ENCODE data around the gene RTP5.

Gene RTP5

DNA sequence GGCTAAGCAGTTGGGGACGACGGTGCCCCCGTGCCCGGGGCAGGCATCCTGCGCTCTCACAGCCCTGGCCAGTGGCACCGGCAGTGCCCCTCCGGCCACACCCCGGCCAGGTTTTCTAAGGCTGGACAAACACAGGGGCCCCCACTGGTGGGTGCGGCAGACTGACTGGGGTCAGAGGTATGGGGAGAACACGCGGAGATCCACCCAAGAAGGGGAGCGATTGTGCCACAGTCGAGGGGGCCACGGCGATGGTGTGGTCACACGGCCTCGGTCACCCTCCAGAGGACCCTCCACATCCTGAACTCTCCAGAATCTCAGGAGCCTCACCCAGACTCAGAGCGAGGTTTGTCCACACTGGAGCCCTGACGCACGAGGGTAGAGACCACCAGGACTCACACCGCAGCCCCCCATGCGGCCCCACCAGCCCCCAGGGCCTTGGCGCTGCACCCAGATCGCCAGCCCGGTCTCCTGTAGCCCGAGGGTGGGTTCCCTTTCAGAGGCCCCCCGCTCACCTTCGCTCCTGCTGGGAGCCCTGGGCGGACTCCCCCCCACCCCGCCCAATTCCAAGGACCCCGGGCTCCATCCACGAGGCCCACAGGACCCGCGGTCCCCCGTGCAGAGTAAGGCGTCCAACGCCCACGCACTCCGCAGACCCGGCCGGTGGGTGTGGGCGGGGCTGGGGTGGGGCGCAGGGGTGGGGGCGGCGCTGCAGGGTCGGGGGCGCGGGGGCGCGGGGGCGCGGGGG, 26.0 kb upstream of the RTP5 start:
- no peak for DNase-seq (ENCODE audit: low read depth)

DNA sequence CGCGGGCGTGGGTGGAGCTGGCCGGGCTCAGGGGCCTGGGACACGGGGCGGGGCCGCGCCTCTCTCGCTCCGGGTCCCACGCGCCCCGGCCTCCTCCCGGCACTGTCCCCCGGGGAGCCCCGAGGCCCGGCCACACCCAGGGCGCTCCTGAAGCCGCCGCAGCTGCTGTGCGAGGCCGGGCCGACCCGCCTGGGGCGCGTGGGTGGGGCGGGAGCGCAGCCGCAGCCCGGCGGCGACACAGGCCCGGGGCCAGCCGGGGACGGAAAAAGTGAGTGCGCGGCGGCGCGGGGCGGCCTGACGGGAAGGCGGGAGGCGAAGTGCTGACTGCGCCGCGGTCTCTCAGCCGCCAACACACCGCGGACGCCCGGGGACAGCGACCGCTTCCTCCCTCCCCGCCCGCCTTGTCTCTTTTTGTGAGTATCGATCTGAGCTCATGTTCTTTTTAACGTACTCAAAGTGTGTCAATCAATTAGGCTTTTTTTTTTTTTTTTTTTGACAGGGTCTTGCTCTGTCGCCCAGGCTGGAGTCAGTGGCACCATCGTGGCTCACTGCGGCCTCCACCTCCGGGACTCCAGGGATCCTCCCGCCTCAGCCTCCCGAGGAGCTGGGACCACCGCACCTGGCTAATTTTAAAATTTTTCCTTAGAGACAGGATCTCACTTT, 25.3 kb upstream of the RTP5 start:
- peak; percentile 82 for DNase-seq (ENCODE audit: low read depth)

DNA sequence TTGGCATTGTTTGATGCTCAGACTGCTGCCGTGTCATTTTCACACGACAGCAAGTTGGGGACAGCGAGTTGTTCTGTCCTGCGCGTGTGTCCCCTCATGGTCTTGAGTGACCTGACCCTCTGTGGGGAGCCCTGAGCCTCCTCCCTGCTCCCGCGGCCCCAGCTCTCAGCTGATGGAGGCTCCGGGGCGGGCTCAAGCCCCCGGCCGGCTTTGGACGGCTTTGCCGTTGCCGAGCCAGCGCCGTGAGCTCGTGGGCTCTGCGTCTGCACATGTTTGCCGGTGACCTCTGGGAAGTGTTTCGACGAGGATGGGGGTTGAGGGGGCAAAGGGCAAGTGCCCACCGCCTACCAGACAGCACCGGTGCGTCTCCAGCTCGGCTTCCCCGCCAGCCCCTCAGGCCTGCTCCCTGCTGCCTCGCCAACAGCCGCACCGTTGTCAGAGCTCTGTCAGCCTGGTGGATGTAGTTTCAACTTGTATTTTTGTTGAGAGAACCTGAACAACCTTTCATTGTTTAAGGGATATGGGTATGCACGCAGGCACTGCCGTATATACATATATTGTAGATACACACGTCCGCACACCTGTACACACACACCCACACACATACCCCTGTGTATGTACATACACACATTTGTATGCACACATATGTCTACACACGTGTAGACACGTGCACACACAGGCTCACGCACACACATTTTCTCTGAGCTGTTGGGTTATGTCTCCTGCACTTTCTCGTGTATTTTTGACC, 24.5 kb upstream of the RTP5 start:
- DNase-seq (ENCODE audit: low read depth) = no peak

DNA sequence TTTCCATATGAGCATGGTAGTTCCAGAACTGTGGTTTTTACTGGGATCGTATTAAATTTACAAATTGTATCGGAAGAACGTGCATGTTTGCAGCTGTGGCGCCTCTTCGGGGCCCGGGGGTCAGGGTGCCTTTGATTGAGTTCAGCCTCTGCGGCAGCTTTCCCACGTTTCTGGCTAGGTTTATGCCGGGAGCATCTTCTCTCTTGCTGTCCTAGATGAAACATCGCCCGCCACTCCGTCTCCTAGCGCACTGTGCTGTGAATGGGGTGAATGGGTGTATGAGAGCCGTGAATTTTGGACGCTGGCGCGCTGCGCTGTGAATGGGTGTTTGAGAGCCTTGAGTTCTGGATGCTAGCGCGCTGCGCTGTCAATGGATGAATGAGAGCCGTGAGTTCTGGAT, 23.1 kb upstream of the RTP5 start:
- no peak for DNase-seq (ENCODE audit: low read depth)

DNA sequence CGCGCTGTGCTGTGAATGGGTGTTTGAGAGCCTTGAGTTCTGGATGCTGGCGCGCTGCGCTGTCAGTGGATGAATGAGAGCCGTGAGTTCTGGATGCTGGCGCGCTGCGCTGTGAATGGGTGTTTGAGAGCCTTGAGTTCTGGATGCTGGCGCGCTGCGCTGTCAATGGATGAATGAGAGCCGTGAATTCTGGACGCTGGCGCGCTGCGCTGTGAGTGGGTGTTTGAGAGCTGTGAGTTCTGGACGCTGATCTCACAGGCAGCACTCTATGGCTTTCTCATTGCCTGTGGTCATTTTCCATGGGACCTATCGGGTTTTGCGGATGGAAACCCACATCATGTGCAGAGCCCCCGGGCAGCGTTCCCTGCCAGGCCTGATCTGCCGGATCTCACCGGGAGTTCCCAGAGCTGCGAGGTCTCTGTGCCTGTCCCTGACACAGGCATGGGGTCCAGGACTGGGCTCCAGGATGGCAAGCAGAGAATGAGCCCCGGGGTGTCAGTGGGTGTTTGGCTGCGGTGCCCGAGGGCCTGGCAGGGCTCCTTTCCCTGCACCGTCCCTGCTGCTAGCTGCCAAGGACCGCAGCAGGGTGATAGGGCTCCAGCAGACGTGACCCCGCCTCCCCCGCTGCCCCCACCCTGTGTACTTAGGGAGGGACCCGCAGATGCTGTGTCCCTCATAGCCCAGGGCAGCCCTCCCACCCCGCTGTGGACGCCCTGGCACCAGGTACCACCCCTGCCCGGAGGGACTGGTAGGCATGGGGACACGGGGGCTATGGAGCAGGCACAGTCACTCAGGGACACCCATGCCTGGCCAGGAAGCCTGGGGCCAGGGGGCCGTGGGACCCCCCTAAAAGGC, 20.5 kb upstream of the RTP5 start:
- DNase-seq (ENCODE audit: low read depth) = no peak

DNA sequence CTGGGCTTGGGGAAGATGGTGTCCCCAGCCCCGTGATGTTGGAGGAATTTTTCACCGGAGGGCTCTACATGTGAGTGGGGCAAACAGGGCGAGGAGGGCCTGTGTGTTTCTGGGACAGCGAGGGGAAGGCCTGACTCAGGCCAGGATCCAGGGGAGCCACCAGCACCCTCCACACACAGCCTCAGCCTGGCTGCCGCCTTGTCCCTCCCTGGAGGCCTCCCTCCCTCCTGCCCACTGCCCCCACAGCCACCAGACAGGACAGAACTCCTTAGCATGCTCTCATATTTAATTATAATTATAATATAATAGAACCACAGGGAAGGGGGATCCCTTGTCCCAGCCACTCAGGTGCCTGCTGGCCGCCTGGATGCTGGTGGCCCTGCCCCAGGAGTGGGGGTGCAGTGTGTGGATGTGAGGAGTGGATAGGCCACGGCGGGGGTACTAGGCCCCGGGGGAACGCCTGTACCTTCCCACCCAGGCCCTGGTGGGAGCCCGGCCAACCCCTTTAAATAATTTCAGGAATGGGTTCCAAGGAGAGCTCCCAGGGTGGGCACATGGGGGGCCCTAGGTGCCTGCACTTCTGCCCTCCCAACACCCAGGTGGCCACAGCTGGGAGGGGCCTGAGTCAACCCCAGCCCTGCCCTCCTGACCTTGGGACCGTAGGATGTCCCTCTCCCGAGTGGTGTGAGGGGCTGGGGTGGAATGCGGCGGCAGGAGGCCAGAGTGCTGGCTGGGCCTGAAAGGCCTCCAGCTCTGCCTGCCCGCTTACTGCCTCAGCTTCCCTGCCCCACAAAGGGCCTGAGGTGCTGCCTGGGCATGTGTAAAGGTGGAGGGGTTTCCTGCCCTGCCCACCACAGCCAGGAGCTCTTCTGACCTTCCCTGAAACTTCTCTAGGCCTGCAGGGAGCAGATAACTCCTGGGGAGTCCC, 19.6 kb upstream of the RTP5 start:
- no peak for DNase-seq (ENCODE audit: low read depth)

DNA sequence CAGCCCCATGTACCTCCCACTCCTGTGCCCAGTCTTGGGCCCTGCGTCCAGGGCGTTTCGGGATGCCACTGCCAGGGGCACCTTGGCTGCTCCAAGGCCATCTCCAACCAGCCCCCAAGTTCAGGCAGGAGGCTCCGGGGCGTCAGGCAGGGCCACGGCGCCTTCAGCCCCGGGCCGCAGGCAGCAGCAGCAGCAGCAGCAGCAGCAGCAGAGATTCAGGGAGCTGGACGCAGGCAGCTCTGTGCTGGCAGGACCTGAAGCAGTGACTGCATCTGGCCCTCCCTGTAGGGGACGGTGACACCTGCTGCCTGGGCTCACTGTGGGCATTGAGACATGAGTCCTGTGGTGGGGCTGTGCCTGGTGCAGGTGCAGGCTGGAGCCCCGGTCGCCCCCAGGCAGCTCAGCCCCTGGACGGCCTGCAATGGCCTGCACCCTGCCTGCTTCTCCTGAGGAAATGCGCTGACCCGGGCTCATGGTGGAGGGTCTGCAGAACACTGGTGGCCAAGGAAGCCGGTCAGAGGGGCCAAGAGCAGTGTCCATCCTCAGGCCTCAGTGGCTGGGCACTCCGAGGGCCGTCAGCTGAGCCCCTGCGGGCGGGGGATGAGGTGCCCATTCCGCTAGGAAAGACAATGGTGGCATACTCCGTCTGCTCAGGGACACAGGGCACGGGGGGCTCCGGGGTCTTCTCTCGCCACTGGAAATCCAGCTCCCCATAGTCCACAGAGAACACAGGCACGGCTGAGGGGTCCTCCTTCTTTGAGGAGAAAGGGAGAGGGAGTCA, 18.8 kb upstream of the RTP5 start:
- no peak for DNase-seq (ENCODE audit: low read depth)

DNA sequence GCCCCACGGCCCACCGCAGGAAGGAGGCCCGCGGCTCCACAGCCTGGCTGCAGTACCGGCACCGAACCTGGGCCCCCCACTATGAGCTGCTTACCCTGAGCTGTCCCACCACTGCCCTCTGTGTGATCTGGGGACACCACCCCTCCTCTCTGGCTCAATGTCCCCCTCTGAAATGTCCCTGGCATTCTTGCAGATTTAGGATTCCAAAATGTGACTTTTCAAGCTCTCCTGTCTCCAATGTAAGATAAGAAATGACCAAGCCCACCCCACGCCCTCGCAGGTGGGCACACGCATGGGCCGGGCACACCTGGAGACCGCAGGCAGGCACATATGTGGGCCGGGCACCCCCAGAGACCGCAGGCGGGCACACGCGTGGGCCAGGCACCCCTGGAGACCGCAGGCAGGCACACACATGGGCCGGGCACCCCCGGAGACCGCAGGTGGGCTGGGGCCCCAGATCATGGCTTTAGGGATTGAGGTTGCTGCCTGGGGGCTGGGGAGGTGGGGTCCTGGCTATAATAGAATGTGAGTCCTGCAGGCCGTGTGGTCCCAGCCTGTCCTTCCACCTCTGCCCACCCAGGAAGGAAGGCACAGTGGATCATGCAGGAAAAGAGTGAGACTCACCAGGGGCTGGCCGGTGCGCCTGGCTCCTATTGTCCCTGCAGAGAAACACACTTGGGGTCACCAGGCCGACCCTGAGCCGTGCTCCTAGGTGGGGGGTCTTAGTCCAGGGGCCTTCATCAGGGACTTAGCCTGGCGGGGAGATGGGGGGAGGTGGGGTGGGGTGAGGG, 18.0 kb upstream of the RTP5 start:
- no peak for DNase-seq (ENCODE audit: low read depth)

DNA sequence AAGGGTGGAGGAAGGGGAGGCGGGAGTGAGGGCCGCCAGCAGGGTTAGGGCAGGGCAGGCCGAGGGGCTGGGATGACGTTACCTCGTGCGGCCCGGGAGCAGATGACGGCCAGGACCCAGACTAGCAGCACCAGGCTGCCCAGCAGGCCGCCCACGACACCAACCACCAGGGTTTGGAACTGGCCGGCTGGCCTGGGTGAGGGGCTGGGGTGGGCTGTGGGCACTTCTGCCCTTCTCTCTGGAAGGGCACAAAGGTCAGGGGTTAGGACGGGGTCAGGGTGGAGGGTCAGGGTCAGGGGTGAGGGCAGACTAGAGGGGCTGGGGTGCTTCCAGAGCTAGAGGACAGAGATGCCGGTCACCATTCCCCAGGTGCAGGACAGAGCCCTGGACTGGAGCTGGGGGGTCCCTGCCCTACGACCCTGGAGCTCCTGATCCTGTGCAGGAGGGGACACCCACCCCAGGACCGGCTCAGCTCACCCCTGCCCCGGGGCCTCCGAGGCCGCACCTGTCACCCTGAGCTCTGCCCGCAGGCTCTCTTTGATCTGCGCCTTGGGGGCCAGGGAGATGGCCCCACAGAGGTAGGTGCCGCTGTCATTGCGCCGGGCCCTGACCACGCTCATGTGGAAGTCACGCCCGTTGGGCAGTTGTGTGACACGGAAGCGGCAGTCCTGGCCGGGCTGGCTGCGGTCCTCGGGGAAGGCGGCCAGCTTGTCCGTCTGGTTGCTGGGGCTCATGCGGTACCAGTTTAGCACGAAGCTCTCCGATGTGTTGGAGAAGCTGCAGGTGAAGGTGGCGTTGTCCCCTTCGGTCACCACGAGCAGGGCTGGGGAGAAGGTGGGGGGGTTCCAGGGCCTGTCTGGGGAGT, 17.2 kb upstream of the RTP5 start:
- DNase-seq (ENCODE audit: low read depth) = no peak

DNA sequence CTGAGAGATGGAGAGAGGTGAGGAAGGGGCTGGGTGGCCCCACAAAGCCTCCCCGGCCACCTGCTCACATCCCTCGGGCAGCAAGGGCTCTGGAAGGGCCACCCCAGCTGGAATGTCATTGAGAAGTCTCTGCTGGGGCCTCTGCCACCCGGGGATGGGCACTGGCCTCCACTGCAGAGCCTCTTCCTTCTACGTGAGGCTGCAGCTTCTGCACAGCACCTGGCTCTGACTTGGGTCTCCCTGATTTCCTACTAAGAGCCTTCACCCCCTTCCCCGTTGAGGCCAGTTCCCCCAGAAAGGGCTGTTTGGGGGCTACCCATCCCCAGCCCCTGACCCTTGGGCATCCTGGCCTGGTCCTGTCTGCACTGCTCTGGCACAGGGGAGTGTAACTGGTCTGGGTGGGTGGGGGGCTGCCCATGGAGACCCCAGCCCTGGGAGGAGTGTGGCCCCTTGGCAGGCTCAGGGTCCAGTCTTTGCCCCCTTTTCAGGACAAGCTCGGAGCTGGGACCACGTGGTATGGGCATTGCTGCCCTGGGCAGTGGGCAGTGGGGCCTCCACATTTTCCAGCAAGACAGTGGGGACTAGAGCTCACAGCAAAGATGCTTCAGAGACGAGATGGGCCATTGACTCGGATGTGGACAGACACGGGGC, 16.4 kb upstream of the RTP5 start:
- no peak for DNase-seq (ENCODE audit: low read depth)

DNA sequence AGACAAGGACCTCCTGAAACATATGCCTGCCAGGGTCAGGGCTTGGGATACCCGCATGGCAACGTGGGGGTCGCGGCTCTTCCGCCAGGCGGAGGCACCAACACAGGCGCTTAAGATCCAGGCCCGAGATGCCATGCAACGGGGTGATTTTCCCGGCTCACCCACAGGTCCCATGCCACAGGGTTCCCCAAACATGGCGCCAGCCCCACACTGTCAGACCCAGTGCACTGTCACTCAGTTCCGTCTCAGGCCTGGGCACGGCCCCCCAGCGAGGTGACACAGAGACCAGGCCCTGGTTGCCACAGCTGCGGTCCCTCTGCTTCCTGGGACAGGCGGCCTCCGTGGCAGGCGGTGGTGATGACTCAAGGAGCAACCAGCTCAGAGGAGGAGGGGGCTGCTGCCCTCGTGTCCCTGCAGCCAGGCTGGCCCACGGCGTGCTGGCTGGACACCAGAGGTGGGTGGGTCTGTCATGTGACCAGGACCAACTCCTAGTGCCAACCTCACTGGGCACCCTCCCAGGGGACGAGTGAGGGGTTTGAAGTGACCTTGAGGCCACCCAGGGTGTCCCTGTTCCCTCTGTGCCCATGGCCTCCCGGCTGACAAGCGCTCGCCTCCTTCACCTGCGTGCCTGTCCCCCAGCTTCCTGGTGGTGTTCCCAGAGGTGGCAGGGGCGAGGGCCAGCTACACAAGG, 15.7 kb upstream of the RTP5 start:
- DNase-seq (ENCODE audit: low read depth) = no peak

DNA sequence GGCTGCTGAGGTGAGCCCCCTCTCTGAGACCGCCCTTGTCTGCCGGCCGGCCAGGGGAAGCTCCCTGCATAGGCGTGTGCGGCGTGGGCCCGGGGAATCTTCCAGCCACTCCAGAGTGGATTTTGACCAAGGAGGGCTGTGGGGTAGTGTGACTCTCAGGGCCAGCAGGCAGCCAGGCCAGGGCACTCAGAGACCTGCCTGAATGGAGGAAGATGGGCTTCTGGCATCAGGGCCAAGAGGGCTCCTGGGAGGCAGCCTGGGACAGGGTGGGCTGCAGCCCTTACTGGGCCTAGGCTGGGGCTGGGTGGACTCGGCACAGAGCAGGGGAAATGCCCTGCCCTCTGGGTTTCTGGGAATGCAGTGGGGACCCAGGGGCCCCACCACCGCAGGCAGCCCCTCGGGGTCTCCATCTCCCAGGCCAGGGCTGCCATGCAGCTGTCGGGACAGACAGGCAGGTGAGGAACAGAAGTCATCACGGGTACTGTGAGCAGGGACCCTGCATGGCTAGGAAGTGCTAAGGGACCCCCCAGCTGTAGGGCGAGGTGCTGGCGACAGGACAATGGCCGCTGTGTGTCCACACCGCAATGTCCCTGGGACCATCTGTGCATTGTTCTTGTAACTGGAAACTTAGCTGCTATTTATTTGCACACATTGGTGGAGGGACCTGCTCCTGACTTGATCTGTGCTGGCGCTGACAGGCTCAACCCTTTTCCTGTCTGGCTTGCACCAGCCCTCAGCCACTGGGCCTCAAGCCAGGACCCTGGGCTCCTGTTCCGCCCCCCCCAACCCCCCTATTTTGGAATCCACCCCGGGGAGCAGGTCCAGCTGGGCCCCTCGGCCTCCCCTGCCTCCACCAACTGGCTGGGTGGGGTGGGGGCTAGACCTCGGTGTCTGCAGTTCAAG, 14.9 kb upstream of the RTP5 start:
- DNase-seq (ENCODE audit: low read depth) = no peak

DNA sequence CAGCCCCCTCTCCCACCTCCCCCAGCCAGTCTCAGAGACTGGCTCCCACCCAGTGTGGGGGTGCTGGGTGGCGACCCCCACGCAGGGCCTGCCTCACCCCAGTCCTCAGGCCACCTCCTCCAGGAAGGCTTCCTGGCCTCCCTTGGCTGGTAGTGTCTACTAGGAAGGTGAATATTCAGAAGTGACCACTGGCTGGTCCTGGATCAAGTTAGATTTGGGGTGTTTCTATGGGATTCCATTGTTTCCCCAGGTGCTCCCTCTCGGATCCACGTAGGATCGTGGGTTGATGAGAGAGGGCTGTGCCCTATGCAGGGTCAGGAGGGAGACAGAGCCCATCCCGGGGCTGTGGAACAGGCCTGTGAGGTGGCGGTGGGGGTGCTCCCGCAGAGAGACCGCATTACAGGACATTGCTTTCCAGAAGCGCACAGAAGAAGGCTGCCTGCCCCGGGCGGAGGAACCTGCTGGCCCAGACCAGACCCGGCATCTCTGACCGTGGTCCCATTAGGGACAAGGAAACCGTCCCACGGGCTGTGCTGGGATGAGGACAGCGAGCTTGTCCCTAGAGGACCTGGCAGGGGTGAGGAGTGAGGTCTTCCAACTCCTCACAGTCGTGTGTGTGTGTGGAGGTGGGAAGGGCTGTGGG, 14.2 kb upstream of the RTP5 start:
- DNase-seq (ENCODE audit: low read depth) = no peak

DNA sequence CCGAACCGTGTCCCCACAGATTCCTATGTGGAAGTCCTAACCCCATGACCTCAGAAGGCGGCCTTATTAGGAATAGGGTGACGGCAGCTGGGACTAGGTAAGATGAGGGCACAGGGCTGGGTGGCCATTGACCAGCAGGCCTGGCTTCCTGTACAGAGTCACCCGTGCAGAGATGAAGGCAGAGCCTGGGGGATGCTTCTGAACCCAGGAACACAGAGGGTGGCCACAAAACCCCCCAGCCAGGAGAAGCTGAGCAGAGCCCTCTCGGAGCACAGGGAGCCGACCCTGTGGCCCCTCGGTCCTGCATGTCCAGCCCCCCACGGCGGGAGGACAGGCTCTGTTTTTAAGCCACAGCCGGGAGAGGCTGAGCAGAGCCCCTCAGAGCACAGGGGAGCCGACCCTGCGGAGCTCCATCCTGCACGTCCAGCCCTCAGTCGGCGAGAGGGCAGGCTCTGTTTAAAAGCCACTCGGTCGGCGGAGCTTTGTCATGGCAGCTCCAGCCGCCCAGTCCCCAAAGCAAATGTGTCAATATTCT, 13.6 kb upstream of the RTP5 start:
- DNase-seq (ENCODE audit: low read depth) = no peak

DNA sequence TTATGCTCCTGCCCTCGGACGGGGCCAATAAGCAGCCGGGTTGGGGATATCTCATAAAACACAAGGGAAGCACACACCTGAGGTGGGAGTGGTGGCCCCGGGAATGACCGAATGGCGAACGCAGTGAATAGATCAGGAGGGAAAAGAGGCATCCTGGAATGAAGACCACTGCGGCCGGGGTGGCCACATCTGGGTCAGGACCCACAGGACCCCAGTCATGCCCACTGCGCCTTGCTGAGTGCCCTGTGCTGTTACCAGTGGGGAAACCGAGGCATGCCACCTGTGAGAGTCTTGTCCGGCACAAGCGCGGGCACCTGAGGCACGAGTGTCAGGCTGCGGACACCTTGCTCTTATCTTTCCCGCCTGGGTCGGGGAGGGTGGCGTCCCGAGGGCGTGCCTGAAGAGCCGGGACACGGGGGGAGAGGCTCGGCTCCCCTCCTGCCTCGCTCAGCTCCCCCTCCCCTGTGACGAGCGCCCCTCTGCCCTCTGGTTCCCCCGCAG, 12.4 kb upstream of the RTP5 start:
- DNase-seq (ENCODE audit: low read depth) = no peak
